ENCODE measurements around the gene UNK. TPM values are rescaled to one million over a fixed set of nuclear protein-coding genes. Genes with fewer than 3 reads are reported as not detected.
A peak's percentile ranks its signal among the peaks of the same experiment; 100 is the strongest.

Gene UNK
- total and polyA plus RNA-seq, 9 of the 15 experiments (the other 6 are each of a cell fraction or from before 2014, with no cell fraction given), result 12.8 to 38.6 (median 24.8) TPM

DNA sequence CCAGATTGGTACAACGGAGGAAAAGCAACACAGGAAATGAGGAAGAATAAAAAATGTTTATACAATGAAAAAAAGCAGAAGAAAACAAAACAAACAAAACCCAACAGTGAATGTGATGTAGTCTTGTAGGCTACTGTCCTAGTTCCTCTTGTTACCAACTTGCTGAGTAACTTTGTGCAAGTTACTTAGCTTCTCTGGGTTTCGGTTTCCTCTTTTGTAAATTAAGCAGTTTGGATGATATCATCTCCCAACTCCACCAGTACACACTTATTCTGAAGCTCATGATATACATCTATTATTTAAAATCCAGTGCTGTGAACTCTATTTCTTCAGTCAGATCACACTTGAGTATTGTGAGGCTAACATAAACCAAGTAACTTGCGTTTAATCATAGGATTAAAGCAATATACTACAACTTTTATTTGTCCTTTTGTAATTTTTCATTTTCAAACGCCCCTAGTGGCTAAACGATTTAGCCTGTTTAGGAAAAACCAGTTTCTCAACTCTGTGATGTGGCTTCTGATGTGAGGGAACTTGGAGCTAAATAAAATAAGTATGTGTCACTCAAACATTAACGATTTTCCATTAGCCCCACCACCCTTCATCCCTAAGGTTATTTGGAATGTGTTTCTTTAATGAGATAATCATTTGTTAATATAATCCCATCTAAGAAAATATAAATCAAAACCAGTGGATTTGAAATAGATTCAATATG lies 1.4 kb upstream of the UNK start (continued):
- TF ChIP-seq, protein P1, sequence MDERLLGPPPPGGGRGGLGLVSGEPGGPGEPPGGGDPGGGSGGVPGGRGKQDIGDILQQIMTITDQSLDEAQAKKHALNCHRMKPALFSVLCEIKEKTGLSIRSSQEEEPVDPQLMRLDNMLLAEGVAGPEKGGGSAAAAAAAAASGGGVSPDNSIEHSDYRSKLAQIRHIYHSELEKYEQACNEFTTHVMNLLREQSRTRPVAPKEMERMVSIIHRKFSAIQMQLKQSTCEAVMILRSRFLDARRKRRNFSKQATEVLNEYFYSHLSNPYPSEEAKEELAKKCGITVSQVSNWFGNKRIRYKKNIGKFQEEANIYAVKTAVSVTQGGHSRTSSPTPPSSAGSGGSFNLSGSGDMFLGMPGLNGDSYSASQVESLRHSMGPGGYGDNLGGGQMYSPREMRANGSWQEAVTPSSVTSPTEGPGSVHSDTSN (CRISPR knock-in tag; IDR thresholded peaks at IDR 0.05; ENCODE audit: low read depth), result no peak
- TF ChIP-seq, protein P1 (tag; conservative IDR thresholded peaks at IDR 0.05; ENCODE audit: low read depth), result peak; percentile 41; the same call in 1 of the 2 replicates

GRCh38 chr17:75783803-75784472 lies 668 bp upstream of the UNK start:
- intact Hi-C loops (cut with micrococcal nuclease) (loop anchor here (5.0 to 10.0 kb wide), 2 partner anchors 73 to 191 kb away; partner anchors contain the start of genes ACOX1, TEN1 and WBP2), in situ Hi-C loops (cut with MboI) (no loop called here)
- Histone ChIP-seq H3K4me3 (peak overlapping the region; percentile 69), H3K79me2 (ENCODE audit: control insufficient read depth, insufficient read depth, low read length) (peaks cover 46% of the 10 kb centered on the region), H3K9me3 (replicated peaks; ENCODE audit: control insufficient read depth, insufficient read depth, low read depth, low read length) (no peaks in the 10 kb centered on the region), H2AFZ (ENCODE audit: low read depth, low read length) (peak overlapping the region; percentile 91), H3K27me3 (ENCODE audit: control insufficient read depth in 2 of 2, insufficient read depth in 2 of 2, low read length in 2 of 2) (no peaks in the 10 kb centered on the region), H3K36me3 (ENCODE audit: control insufficient read depth, insufficient read depth, low read length) (peaks cover 1% of the 10 kb centered on the region; the same call in 2 of the 3 replicates), H3K27ac (ENCODE audit: extremely low read depth, low read depth, low read length) (peak overlapping the region; percentile 100), H3K9ac (ENCODE audit: insufficient read depth in 1 of 2, low read depth in 2 of 2, low read length in 2 of 2) (peak overlapping the region; percentile 93 to 100), H3K9me1 (ENCODE audit: control insufficient read depth, insufficient read depth, low read length) (no peaks in the 10 kb centered on the region), H3K4me1 (replicated peaks in 1 of 2; ENCODE audit: control insufficient read depth in 2 of 2, insufficient read depth in 2 of 2, low read length in 2 of 2) (peaks cover 20 to 39% of the 10 kb centered on the region in 2 experiments), H4K20me1 (replicated peaks; ENCODE audit: control insufficient read depth, insufficient read depth, low read length) (peaks cover 6% of the 10 kb centered on the region; the same call in 1 of the 2 replicates), H3K4me2 (ENCODE audit: insufficient read depth, low read length) (peak overlapping the region; percentile 88)
- ATAC-seq (peak; percentile 7), DNase-seq (ENCODE audit: extremely low read depth in 1 of 4, low spot score in 3 of 4) (peak in 1 of 4 experiments; percentile 61), FAIRE-seq (peak; percentile 65)
- BruUV-seq (replicated peaks), result no TSS peak
- 20% methylated on average over 20 of the region's 20 CpGs for WGBS (ENCODE audit: insufficient coverage, low coverage, missing lambda C conversion rate)
- CTCF ChIA-PET (ENCODE audit: low intra/inter-chr PET ratio), result no interaction called here
- POLR2A ChIA-PET, result interaction anchor here (0.6 to 7.1 kb wide), 19 partner anchors 8 to 346 kb away, joined by 3 to 132 read pairs (median 4); partner anchors contain the start of gene WBP2
- no peak for TF ChIP-seq ZNF24 (IDR thresholded peaks at IDR 0.05)
- peak; percentile 72; the same call in 1 of the 2 replicates for TF ChIP-seq BACH1 (tag; IDR thresholded peaks at IDR 0.05)
- TF ChIP-seq SLC30A9 (CRISPR knock-in tag; IDR thresholded peaks at IDR 0.05), result no peak
- peak; percentile 75 for TF ChIP-seq L3MBTL2 (IDR thresholded peaks at IDR 0.05)
- no peak for TF ChIP-seq E2F3 (CRISPR knock-in tag; IDR thresholded peaks at IDR 0.05)
- TF ChIP-seq, protein P2, sequence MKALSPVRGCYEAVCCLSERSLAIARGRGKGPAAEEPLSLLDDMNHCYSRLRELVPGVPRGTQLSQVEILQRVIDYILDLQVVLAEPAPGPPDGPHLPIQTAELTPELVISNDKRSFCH (CRISPR knock-in tag; IDR thresholded peaks at IDR 0.05), result no peak
- TF ChIP-seq, protein P2 (tag; IDR thresholded peaks at IDR 0.05), result 0 out of 2 replicates have a peak, but pooled peaks have one; percentile 50
- TF ChIP-seq SRF (CRISPR knock-in tag; IDR thresholded peaks at IDR 0.05), result 0 out of 4 replicates have a peak, but pooled peaks of 1 of the 2 experiments have one; percentile 14
- no peak for TF ChIP-seq ZNF239 (CRISPR knock-in tag; IDR thresholded peaks at IDR 0.05)
- peak; percentile 83 for TF ChIP-seq BRD9 (IDR thresholded peaks at IDR 0.05; ENCODE audit: low read depth, partially characterized antibody)
- TF ChIP-seq ZNF23 (CRISPR knock-in tag; IDR thresholded peaks at IDR 0.05), result no peak
- 0 out of 2 replicates have a peak, but pooled peaks have one; percentile 5 for TF ChIP-seq ZBED1 (IDR thresholded peaks at IDR 0.05)
- peak; percentile 84 for TF ChIP-seq NFRKB (IDR thresholded peaks at IDR 0.05; ENCODE audit: low read depth)
- TF ChIP-seq RHOXF2B (CRISPR knock-in tag; conservative IDR thresholded peaks at IDR 0.05), result peak; percentile 53; the same call in 1 of the 2 replicates
- TF ChIP-seq EP300 (IDR thresholded peaks at IDR 0.05; ENCODE audit: low read length), result no peak
